GM23248 (cell line): ENCODE measurements around the gene GNG5. TPM values are rescaled to one million over a fixed set of nuclear protein-coding genes. Genes with fewer than 3 reads are reported as not detected.

Source experiments
- DNase-seq: peaks from one replicate; pipeline ENCODE4 v3.0.0-alpha.2; 2015
- H2AFZ ChIP-seq: fragments of 200-600 bp; sonication (generic); 2 replicates; pipeline ENCODE4 v1.6.1; 2016; ENCODE audit warnings: antibody characterized with exemption
- H3F3A ChIP-seq: fragments of 200-600 bp; sonication (generic); 2 replicates; pipeline ENCODE4 v1.6.1; 2016; ENCODE audit warnings: mild to moderate bottlenecking, antibody characterized with exemption, mixed run types; ENCODE audit not compliant: insufficient read depth
- H3K27ac ChIP-seq: fragments of 200-600 bp; sonication (generic); 2 replicates; pipeline ENCODE4 v1.5.1; 2016; ENCODE audit warnings: mild to moderate bottlenecking
- H3K27me3 ChIP-seq: fragments of 200-600 bp; sonication (generic); replicated peaks from 2 replicates; pipeline ENCODE4 v1.6.1; 2016; ENCODE audit warnings: mild to moderate bottlenecking; ENCODE audit not compliant: insufficient read depth
- H3K36me3 ChIP-seq: fragments of 200-600 bp; sonication (generic); 2 replicates; pipeline ENCODE4 v1.6.1; 2016; ENCODE audit warnings: low read depth, mild to moderate bottlenecking
- H3K4me1 ChIP-seq: fragments of 200-600 bp; sonication (generic); 2 replicates; pipeline ENCODE4 v1.6.1; 2016; ENCODE audit warnings: mild to moderate bottlenecking; ENCODE audit not compliant: insufficient read depth
- H3K4me2 ChIP-seq: fragments of 200-600 bp; sonication (generic); one replicate; pipeline ENCODE4 v1.6.1; 2016; ENCODE audit warnings: mild to moderate bottlenecking; ENCODE audit not compliant: unreplicated experiment
- H3K4me3 ChIP-seq: fragments of 200-600 bp; sonication (generic); 2 replicates; pipeline ENCODE4 v1.5.1; 2016; ENCODE audit warnings: mild to moderate bottlenecking
- H3K79me2 ChIP-seq: fragments of 200-600 bp; sonication (generic); 2 replicates; pipeline ENCODE4 v1.6.1; 2016; ENCODE audit warnings: mild to moderate bottlenecking; ENCODE audit not compliant: insufficient read depth
- H3K9ac ChIP-seq: fragments of 200-600 bp; sonication (generic); 2 replicates; pipeline ENCODE4 v1.6.1; 2016; ENCODE audit warnings: mild to moderate bottlenecking
- H3K9me2 ChIP-seq: fragments of 200-600 bp; sonication (generic); 2 replicates; pipeline ENCODE4 v1.6.1; 2016; ENCODE audit warnings: mixed run types, mild to moderate bottlenecking, moderate library complexity; ENCODE audit not compliant: insufficient read depth
- H3K9me3 ChIP-seq: fragments of 200-600 bp; sonication (generic); one replicate; pipeline ENCODE4 v1.6.1; 2017; ENCODE audit warnings: low read depth
- H4K20me1 ChIP-seq: fragments of 200-600 bp; sonication (generic); 2 replicates; pipeline ENCODE4 v1.6.0; 2016; ENCODE audit not compliant: insufficient read depth
- EZH2 ChIP-seq: fragments of 200-600 bp; sonication (generic); IDR thresholded peaks from 2 replicates; pipeline ENCODE4 v1.6.1; 2018; ENCODE audit warnings: antibody characterized with exemption, mild to moderate bottlenecking; ENCODE audit not compliant: insufficient read depth, poor library complexity, severe bottlenecking
- EZH2phosphoT487 ChIP-seq: fragments of 200-600 bp; sonication (generic); IDR thresholded peaks from 2 replicates; pipeline ENCODE4 v1.6.1; 2018; ENCODE audit warnings: antibody characterized with exemption, moderate library complexity, mild to moderate bottlenecking, low read depth; ENCODE audit not compliant: insufficient read depth
- WGBS, 2 experiments: methylation state at CpG; one replicate each; pipeline ENCODE4 v1.1.6; 2015 to 2017; ENCODE audit warnings: low lambda C conversion rate in 2 of 2, low coverage in 1 of 2; ENCODE audit errors: missing lambda C conversion rate in 2 of 2; 5-methylcytosine and 5-hydroxymethylcytosine counted together
- in situ Hi-C: fragments of 300-500 bp; cut with MboI; formaldehyde crosslinking; loops from 2 replicates; pipeline ENCODE4 v1.15.0; 2020
- polyA plus RNA-seq: library from polyadenylated mRNA; unstranded; fragments of >200 nt; fragmentation: Nextera tagmentation; extraction: Ambion mirVana; gene quantifications from 2 replicates; pipeline ENCODE4 v1.2.1, GENCODE V29; 2016
- total RNA-seq: library from RNA; depleted of rRNA; stranded (reverse); fragments of >200 nt; shearing (Covaris generic); gene quantifications from 2 replicates; pipeline ENCODE4 v1.2.3, GENCODE V29; 2014

The GNG5 gene
- total and polyA plus RNA-seq, 2 experiments from 2014 or later = 38.9 to 400 TPM

- Histone ChIP-seq H3K27me3 (no peaks in the 10 kb centered on the region), H3F3A (peaks cover 65% of the 10 kb centered on the region), H2AFZ (no peak overlapping the region), H3K4me2 (no peak overlapping the region), H3K9ac (no peak overlapping the region), H3K4me1 (peaks cover 9% of the 10 kb centered on the region; the same call in 1 of the 2 replicates), H3K9me3 (no peaks in the 10 kb centered on the region), H4K20me1 (peaks cover 6% of the 10 kb centered on the region; the same call in 1 of the 2 replicates), H3K27ac (no peak overlapping the region), H3K9me2 (no peaks in the 10 kb centered on the region), H3K4me3 (no peak overlapping the region), H3K36me3 (peaks cover 77% of the 10 kb centered on the region), H3K79me2 (peaks cover 56% of the 10 kb centered on the region)
- DNase-seq = no peak
- in situ Hi-C loops = loop anchor here (25.0 kb wide), 1 partner anchor 441 kb away; no protein-coding TSS in a partner anchor
- no peak for TF ChIP-seq EZH2
- no peak for TF ChIP-seq EZH2phosphoT487
- 92 to 97% methylated on average over 3 of the region's 3 CpGs for WGBS, 2 experiments
Observed at GRCh38 chr1:84496498-84496897, 9.9 kb downstream of the GNG5 start.

- in situ Hi-C loops = loop anchor here (25.0 kb wide), 1 partner anchor 444 kb away; no protein-coding TSS in a partner anchor
- TF ChIP-seq EZH2phosphoT487 = no peak
- H3K9ac ChIP-seq = no peak overlapping the region
- WGBS, 2 experiments = 89 to 100% methylated on average over 1 of the region's 1 CpG
- no peak overlapping the region for H2AFZ ChIP-seq
- no peaks in the 10 kb centered on the region for H3K9me2 ChIP-seq
- peaks cover 2% of the 10 kb centered on the region; the same call in 1 of the 2 replicates for H4K20me1 ChIP-seq
- H3K4me2 ChIP-seq = no peak overlapping the region
- H3K9me3 ChIP-seq = no peaks in the 10 kb centered on the region
- peaks cover 59% of the 10 kb centered on the region for H3F3A ChIP-seq
- H3K36me3 ChIP-seq = peaks cover 73% of the 10 kb centered on the region
- H3K27me3 ChIP-seq = no peaks in the 10 kb centered on the region
- H3K27ac ChIP-seq = no peak overlapping the region
- DNase-seq = no peak
- no peak overlapping the region for H3K4me3 ChIP-seq
- H3K79me2 ChIP-seq = peaks cover 40% of the 10 kb centered on the region
- 0 out of 2 replicates have a peak, but pooled peaks cover 6% of the 10 kb centered on the region for H3K4me1 ChIP-seq
Observed at GRCh38 chr1:84493747-84494146, 12.6 kb downstream of the GNG5 start.

- Histone ChIP-seq H3K4me2 (no peak overlapping the region), H3K79me2 (peaks cover 40% of the 10 kb centered on the region), H2AFZ (no peak overlapping the region), H3K9ac (no peak overlapping the region), H3K27me3 (no peaks in the 10 kb centered on the region), H3F3A (peaks cover 49% of the 10 kb centered on the region), H3K9me3 (no peaks in the 10 kb centered on the region), H3K9me2 (no peaks in the 10 kb centered on the region), H4K20me1 (no peaks in the 10 kb centered on the region), H3K4me3 (no peak overlapping the region), H3K36me3 (peaks cover 66% of the 10 kb centered on the region), H3K4me1 (0 out of 2 replicates have a peak, but pooled peaks cover 6% of the 10 kb centered on the region), H3K27ac (no peak overlapping the region)
- in situ Hi-C loops = loop anchor here (25.0 kb wide), 1 partner anchor 445 kb away; no protein-coding TSS in a partner anchor
- TF ChIP-seq EZH2 (no peak), EZH2phosphoT487 (no peak)
- 100% methylated on average over 1 of the region's 1 CpG for WGBS, 2 experiments
- DNase-seq = no peak
Observed at GRCh38 chr1:84492726-84493125, 13.7 kb downstream of the GNG5 start.

- Histone ChIP-seq H3K4me3 (no peak overlapping the region), H3K9me2 (no peaks in the 10 kb centered on the region), H3K4me1 (0 out of 2 replicates have a peak, but pooled peaks cover 6% of the 10 kb centered on the region), H3F3A (peaks cover 28% of the 10 kb centered on the region), H3K9me3 (no peaks in the 10 kb centered on the region), H2AFZ (no peak overlapping the region), H3K27ac (no peak overlapping the region), H3K27me3 (no peaks in the 10 kb centered on the region), H3K79me2 (peaks cover 52% of the 10 kb centered on the region), H3K4me2 (no peak overlapping the region), H4K20me1 (no peaks in the 10 kb centered on the region), H3K36me3 (peaks cover 49% of the 10 kb centered on the region), H3K9ac (no peak overlapping the region)
- 80 to 83% methylated on average over 2 of the region's 2 CpGs for WGBS, 2 experiments
- in situ Hi-C loops = loop anchor here (25.0 kb wide), 1 partner anchor 448 kb away; no protein-coding TSS in a partner anchor
- TF ChIP-seq EZH2phosphoT487 (no peak), EZH2 (no peak)
- peak; percentile 14 for DNase-seq
Observed at GRCh38 chr1:84489766-84490165, 16.6 kb downstream of the GNG5 start.
